A673 (cell line): ENCODE results near the gene TBCD.

Experiments used
- CTCF ChIP-seq: fragments of 300-800, 200-600 bp; sonication (generic); conservative IDR thresholded peaks from 2 replicates; pipeline ENCODE4 v1.5.1; 2017; ENCODE audit warnings: low read depth, mild to moderate bottlenecking, antibody characterized with exemption, low read length, moderate library complexity, mixed read lengths
- EZH2 ChIP-seq: fragments of 200-600 bp; sonication (generic); IDR thresholded peaks from 2 replicates; pipeline ENCODE4 v1.6.1; 2017; ENCODE audit warnings: borderline replicate concordance, low read depth, mild to moderate bottlenecking, mixed read lengths, antibody characterized with exemption, low read length; ENCODE audit not compliant: poor library complexity, severe bottlenecking

- TF ChIP-seq EZH2 (no peak), CTCF (no peak)
These were observed 129.5 kb downstream of the TBCD start for GRCh38 chr17:82881324-82881823.
